ENCODE measurements around the gene FABP6.
A peak's percentile ranks its signal among the peaks of the same experiment; 100 is the strongest.
"Not testable (repeated sequence)": the region's sequence is repeated elsewhere in the genome, so short reads cannot be mapped to it uniquely, and the experiment has no call there.

FABP6 gene

DNA sequence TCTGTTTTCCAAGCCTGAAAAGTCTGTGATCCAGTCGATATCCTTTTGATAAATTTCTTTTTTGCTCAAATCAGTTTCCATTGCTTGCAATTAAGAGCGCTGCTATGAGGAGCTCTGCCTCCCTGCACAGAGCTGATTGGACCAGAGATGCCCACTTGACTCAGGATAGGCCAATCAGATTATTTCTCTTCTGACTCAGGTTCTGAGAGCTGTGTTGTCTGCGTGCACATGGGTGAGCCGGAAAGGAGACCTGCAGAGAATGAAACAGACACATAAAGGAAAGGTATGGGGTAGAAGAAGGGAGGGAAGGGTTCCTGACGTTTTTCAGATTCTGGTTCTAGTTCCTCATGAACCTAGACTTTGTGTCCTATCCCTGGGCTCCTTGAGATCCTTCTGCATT, 15.8 kb upstream of the FABP6 start:
- no peak overlapping the region for H3K27ac ChIP-seq

DNA sequence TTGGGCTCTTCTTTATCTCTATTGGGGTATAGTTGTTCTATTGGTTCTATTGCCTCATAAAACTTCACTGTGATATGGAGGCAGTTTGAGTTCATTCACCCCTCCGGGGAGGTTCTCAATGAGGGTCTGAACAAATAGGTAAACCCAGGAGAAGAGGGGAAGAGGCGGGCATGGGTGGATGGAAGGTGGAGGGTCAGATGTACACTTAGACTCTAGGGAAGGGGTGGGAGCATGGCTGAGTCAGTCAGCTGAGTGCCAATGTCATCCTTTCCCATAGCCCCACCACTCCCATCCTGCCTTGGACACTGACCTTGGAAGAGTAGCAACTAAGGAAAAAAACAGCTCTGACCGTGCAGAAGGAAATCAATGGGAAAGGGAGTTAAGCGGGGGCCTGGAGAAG, 9.9 kb upstream of the FABP6 start:
- no peak overlapping the region for H3K4me3 ChIP-seq
- H3K27ac ChIP-seq: no peak overlapping the region

More for the DNA sequence above, 15.8 kb upstream of the FABP6 start:
- no peak overlapping the region for H3K4me3 ChIP-seq

DNA sequence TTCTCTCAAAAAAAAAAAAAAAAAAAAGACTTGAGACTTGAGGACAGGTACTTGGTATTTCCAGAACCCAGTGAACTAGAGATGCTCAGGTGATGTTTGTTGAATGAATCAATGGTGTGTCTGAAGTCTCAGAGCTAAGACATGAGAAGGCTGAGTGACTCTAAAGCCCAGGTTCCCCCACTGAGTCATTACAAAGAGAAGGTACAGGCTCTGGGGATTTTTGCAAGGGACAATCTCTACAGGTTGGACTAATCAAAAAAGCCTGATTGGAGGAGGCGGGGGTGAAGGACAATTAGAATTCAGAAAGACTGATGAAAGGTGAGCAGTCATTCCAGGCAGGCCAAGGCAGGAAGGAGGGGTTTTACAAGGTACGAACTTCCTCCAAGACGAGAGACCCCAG, 8.2 kb upstream of the FABP6 start:
- H3K4me3 ChIP-seq: no peak overlapping the region
- no peak overlapping the region for H3K27ac ChIP-seq

DNA sequence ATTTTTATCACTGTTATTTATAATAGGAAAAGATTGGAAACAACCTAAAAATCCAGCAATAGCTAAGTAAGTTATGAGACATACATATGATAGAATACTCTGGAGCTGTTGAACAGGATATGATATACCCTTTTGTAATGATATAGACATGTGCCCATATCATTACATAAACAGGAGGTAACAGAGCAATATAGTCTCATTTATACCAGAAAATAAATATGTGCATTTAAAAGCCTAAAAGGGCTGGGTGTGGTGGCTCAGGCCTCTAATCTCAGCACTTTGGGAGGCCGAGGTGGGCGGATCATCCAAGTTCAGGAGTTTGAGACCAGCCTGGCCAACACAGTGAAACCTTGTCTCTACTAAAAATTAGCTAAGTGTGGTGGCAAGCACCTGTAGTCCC, 2.3 kb upstream of the FABP6 start:
- Histone ChIP-seq H3K4me3 (no peak overlapping the region), H3K27ac (no peak overlapping the region)

DNA sequence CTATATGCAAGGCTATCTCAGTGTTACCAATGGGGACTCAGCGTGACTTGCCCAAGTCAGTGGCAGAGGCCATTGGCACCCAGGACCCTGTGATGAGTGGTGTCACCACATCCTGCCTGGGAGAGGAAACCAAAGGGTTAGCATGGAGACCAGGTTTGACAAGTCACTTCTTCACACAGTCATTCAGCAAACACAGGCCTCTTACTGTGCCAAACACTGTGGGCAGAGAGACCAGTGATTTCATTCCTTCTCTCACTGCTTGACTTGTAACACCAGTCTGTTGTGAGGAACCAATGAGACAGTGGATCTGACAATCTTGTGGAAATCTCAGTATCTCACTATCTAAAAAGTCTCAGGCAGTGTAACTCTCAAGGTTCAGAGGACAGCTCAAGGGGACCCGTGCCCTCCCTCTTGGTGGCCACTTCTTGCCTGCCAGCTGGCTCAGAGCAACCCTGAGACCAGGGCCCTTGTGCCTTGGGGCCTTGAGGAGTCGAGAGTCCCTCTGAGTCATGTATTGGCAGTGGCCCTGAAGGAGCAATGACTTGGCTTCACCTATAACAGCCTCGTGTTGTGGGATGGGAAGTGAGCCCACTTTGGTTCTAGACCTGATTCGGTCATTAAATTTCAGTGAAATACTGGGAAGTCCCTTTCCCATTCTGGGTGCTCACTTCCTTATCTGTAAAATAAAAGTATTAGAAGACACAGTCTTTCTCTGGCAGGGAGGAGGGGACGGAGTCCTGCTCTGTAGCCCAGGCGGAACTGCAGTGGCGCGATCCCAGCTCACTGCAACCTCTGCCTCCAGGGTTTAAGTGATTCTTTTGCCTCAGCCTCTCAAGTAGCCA, 1.6 kb downstream of the FABP6 start:
- H3K4me3 ChIP-seq: no peak overlapping the region
- H3K27ac ChIP-seq: peak overlapping the region in 12 of 21 experiments; percentile 2 to 73 (median 50)

DNA sequence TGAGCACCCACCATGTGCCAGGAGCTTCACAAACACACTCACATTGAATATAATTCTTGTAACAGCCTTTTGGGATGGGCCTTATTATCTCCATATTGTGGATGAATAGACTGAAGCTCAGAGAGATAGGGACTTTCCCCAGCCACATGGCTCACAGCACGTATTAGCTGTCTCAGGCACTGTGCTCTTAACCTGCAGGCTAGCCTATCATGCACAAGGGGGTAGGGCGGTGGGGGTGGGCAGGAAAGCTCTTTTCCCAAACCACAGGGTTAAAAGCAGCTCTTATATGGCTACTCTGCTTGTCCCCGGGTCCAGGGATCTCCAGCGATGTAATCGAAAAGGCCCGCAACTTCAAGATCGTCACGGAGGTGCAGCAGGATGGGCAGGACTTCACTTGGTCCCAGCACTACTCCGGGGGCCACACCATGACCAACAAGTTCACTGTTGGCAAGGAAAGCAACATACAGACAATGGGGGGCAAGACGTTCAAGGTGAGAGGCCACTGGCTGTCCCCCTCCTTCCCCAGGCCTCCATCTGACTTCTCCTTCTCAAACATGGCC, 2.6 kb downstream of the FABP6 start:
- H3K4me3 ChIP-seq: no peak overlapping the region

DNA sequence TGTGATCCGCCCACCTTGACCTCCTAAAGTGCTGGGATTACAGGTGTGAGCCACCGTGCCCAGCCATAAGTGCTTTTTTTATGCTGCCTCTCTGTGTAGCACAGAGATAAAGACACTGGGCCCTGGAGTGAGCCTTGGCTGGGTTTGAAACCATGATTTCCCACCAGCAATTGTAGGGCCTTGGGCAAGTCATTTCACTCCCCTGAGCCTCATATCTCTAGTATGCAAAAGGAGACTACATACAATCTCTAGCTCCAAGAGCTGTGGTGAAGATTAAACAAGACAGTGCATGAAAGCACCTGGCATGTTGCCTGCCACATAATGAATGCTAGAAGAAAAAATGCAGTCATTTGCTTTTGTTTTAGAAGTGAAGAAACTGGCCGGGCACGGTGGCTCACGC, 3.9 kb downstream of the FABP6 start:
- H3K27ac ChIP-seq: no peak overlapping the region
- no peak overlapping the region for H3K4me3 ChIP-seq

More for the DNA sequence above, 2.6 kb downstream of the FABP6 start:
- H3K27ac ChIP-seq: peak overlapping the region in 5 of 21 experiments; percentile 6 to 73 (median 67)

DNA sequence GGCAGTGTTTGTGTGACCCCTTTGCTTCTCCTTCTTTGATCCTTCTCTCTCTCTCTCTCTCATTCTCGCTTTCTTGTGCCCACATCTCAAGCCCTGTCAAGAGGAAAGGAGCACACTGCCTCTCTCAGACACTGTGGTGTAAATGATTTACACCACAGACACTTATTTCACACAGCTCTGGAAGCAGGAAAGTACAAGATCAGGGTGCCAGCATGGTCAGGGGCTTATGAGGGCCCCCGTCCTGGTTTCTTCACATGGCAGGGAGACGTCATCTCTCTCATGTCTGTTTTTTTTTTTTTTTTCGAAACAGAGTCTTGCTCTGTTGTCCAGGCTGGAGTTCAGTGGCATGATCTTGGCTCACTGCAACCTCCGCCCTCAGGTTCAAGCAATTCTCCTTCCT, 6.4 kb downstream of the FABP6 start:
- Histone ChIP-seq H3K27ac (no peak overlapping the region), H3K4me3 (no peak overlapping the region)

DNA sequence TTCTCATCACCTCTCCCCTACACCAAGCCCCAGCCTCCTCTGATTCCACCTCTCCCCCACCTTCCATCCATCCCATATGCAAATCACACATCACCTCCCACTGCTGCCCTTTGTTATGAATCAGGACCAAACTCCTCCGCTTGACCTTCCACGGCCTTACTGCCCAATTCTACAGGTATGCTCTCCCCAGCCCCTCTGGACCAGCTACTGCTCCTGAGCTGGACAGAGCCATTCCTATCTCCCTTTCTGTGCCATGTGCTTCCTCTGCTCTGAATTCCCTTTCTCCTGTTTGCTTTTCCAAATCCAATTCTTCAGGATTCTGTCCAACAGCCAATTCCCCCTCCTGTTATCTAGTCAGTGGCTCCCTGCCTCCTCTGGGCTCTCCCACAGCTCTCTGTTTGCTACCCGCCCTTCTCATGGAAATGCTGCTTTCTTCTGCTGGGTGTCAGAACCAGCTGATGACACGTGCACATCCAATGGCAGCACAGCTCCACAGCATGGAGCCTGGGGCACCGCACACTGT, 8.3 kb downstream of the FABP6 start:
- H3K4me3 ChIP-seq: no peak overlapping the region
- H3K27ac ChIP-seq: no peak overlapping the region

DNA sequence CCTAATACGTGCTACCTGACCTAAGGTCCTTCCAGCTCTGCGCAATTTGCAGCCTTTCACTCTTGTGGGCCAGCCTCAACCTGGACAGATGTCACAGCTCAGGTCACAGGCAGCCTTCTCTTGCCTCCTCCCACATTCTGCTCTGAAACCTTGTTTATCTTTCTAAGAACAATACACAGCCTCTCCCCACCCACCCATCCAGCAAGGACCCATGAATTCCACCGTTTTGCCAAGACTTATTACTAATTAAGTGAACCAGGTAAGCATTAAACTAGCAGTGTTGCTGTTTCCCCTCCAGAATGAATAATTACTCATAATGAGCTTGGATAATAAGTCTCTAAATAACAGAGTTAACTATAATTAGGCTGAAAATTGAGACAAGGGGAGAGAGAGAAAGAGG, 11.0 kb downstream of the FABP6 start:
- H3K4me3 ChIP-seq: no peak overlapping the region
- no peak overlapping the region for H3K27ac ChIP-seq

DNA sequence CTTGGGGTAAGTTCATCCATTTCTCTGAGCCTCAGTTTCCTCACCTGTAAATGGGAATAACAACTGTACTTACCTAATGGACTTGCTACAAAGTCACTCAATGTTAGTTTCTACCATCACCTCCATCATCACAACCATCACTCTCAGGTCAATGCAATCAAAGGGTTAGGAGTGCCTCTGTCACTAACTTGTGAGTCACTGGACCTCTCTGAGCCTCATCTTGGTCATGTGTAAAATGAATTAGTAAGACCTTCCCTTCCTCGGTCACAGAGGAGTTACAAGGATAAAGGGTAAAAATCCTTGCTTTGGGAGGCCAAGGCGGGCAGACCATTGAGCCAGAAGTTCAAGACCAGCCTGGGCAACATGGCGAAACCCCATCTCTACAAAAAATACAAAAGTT, 12.8 kb downstream of the FABP6 start:
- Histone ChIP-seq H3K4me3 (no peak overlapping the region), H3K27ac (no peak overlapping the region)

DNA sequence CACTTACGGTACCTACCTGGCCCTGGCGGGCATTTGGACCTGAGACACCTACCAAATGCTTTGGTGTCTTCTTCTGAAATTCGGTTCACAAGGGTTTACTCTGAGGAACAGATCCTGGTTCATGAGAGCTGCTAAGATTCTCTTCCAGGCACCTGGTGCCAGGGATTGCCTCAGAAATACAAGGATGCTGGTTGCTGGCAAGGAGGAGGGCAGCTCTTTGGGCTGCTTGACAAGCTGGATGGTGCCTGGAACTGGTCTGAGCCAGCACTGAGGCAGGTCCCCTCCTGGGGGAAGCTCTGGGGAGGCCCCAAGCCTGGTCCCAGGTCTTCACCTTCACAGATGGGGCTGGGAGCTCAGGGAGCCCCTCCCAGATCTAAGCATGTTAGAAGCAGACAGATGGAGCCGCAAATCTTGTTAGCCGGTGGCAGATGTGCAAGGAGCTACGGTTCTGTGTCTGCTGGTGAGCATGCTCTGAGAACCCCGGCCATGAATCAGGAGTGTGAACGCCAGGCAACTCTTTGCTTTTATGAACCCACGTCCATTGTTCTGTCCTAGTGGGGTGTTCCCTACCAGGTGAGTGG, 16.3 kb downstream of the FABP6 start:
- H3K27ac ChIP-seq: no peak overlapping the region
- H3K4me3 ChIP-seq: no peak overlapping the region

DNA sequence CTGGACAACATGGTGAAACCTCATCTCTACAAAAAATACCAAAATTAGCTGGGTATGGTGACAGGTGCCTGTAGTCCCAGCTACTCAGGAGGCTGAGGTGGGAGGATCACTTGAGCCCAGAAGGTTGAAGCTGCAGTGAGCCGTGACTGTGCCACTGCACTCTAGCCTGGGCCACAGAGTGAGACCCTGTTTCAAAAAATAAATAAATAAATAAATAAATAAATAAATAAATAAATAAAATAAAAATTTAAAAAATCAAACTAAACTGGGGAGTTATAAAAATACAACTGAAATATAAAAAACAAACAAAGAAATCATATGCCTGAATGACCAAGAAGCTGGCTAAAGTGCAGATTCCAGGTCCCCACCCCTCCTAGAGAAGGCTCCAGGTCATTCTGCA, 20.3 kb downstream of the FABP6 start:
- H3K27ac ChIP-seq, H3K4me3 ChIP-seq: not testable (repeated sequence)

DNA sequence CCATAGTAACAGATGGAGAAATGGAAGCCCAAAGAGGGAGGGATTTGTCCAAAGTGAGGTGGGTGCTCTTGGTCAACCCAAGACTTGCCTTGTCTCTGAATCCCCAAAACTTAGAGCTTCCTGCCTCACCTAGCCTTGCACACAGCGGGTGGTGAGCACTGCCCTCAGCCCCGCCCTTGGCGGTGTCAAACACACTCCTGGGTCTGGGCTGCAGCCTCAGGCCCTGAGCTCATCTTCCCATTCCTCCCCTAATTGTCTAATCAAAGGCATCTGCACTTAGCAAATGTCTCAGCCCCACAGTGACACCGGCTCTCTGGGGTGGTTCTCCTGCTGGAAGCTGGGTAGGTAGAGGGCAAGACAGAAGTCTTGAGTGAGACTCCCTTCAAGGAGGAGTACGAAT, 20.9 kb downstream of the FABP6 start:
- no peak overlapping the region for H3K4me3 ChIP-seq
- no peak overlapping the region for H3K27ac ChIP-seq

DNA sequence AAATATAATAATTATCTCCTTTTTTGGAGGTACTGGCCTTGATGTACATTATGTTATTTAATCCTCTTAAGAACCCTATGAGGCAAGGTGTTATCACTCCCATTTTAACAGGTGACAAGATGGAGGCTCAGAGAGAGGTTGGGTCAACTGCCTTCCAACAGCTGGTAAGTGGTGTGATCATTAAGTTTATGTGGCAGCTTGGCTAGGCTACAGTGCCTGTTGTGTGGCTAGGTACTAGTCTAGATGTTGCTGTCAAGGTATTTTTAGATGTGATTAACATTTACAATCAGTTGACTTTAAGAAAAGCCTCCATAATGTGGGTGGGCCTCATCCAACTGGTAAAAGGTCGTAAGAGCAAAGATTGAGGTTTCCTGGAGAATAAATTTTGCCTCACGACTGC, 21.5 kb downstream of the FABP6 start:
- no peak overlapping the region for H3K27ac ChIP-seq
- H3K4me3 ChIP-seq: no peak overlapping the region

DNA sequence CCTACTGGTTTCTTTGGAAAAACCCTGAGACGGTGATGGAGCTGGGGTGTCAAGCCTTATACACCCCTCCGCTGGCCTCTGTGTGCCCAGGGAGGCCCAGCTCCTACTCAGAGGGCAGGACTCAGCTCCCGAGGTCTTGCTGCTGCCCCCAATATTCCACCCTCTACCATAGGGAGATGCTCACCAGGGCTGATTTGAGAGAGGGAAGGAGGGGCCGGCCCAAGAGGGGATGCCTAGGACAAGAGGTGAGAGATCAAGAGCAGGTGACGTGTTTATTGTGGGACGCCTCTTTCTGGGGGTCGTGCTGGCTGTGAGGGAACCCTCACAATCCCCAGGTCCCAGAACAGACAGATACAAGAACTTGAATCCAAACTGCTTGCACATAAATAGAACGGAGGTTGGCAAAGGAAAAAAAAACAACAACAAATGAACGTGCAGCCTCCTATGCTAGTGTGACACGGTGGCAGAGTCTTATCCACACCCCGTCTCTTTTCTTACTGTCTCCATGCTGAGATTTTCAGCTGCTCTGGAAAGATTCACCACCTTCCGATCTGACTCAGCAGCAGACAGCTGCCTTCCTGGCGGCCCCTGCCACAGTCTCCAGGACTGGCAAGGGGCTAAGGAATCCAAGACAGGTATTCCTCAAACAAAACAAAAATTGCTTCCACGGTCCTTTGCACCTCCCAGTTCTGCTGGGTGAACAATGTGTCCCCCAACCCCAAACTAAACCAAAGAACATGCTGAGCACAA, 22.3 kb downstream of the FABP6 start:
- H3K4me3 ChIP-seq: no peak overlapping the region
- no peak overlapping the region for H3K27ac ChIP-seq

DNA sequence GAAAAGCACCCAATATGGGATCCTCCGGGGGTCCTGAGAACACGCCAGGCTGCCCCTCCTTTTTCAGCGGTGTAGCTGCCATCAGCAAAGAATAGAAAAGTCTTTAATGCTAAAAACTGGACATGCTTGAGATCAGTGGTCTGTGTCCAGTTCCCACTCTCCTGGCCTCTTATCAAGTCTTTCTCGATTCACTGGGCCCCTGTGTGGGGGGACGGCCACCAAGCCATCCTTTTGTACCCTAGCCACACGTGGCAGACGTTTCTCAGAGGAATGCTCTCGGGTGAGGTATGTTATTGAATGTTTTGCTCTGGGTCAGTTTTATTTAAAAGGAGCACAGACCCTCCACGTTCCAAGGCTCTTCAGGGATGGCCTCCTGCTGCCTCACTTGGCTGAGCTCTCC, 23.6 kb downstream of the FABP6 start:
- H3K27ac ChIP-seq: no peak overlapping the region
- no peak overlapping the region for H3K4me3 ChIP-seq

DNA sequence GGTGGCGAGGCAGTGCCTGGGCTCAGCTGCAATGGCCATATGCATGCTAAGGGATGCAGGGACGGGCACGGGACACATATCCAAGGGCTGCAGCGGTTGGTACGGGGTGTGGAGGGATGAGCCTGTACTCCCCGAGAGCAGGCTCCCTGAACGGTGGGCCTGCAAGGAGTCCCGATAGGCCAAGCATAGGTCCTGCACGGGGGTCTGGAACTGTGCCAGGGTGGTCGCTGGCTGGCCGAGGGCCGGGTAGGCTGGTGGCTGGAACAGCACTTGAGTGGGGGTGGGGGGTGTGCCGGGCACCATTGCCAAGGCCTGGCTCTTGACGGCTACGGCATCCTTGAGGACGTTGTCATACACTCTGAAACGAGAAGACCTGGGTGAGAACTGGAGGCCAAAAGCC, 24.1 kb downstream of the FABP6 start:
- H3K27ac ChIP-seq: no peak overlapping the region
- no peak overlapping the region for H3K4me3 ChIP-seq

DNA sequence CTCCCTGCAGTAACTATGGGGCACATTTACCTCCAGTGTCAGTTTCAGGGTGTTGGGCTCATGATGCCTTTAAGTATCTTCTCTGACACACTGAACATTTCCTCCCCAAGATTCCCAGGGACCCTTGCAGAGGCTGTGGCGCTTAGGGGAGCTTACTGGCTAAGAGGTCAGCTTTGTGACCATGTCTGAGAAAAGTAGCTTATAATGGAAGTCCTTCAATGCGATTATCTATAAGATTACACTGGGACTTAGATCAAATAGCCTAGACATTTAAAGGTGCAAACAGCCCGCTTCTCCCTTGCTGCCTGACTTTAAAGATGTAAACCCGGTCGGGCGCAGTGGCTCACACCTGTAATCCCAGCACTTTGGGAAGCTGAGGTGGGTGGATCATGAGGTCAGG, 25.4 kb downstream of the FABP6 start:
- no peak overlapping the region for H3K27ac ChIP-seq

DNA sequence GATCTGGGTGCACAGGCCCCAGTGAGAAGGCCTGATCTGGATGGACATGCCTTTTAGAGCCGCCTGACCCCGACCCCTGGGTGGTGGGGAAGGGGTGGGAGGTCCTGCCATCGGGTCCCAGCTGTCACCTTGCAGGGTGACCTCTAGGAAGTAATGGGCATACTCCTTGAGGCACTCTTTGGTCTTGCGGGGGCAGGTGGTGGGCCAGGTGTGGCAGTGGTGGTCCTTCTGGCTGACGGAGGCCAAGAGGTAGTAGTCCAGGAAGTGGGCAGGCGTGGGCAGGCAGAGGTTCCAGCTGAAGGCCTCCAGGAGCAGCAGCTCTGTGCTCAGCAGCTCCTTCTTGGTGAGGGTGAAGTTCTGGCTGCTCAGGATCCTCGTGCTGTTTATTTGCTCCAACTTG, 30.0 kb downstream of the FABP6 start:
- no peak overlapping the region for H3K4me3 ChIP-seq
- H3K27ac ChIP-seq: no peak overlapping the region

More for the DNA sequence above, 25.4 kb downstream of the FABP6 start:
- H3K4me3 ChIP-seq: no peak overlapping the region

Measured in skin epidermis (tissue), 12 donors.